ENCODE results near the gene TUBA3E.
"Not testable (repeated sequence)": the region's sequence is repeated elsewhere in the genome, so short reads cannot be mapped to it uniquely, and the experiment has no call there.

The TUBA3E gene

GRCh38 chr2:130169163-130169562, 29.1 kb downstream of the TUBA3E start:
- DNase-seq, result peak in 1 of 10 donors; percentile 15
- intact Hi-C loops (cut with DNase I), result not testable (repeated sequence)

- peak in 1 of 10 donors; percentile 11 for DNase-seq
- intact Hi-C loops (cut with DNase I), result not testable (repeated sequence)
Observed at GRCh38 chr2:130166611-130167010, 31.6 kb downstream of the TUBA3E start.

GRCh38 chr2:130165293-130166016, 32.8 kb downstream of the TUBA3E start:
- peak in 2 of 10 donors; percentile 14 to 35 for DNase-seq
- intact Hi-C loops (cut with DNase I), result no loop called here

GRCh38 chr2:130162968-130163367, 35.3 kb downstream of the TUBA3E start:
- intact Hi-C loops (cut with DNase I), result no loop called here
- DNase-seq, result peak in 3 of 10 donors; percentile 40 to 81 (median 74)

- DNase-seq, result peak in 2 of 10 donors; percentile 32 to 73
- intact Hi-C loops (cut with DNase I), result not testable (repeated sequence)
Observed at GRCh38 chr2:130162486-130162885, 35.8 kb downstream of the TUBA3E start.

- intact Hi-C loops (cut with DNase I), result not testable (repeated sequence)
- peak in 2 of 10 donors; percentile 29 to 75 for DNase-seq
Observed at GRCh38 chr2:130160838-130161705, 37.2 kb downstream of the TUBA3E start.

GRCh38 chr2:130160131-130160530, 38.1 kb downstream of the TUBA3E start:
- intact Hi-C loops (cut with DNase I), result no loop called here
- peak in 1 of 10 donors; percentile 26 for DNase-seq

- intact Hi-C loops (cut with DNase I), result not testable (repeated sequence)
- peak in 1 of 10 donors; percentile 20 for DNase-seq
Observed at GRCh38 chr2:130159376-130159775, 38.9 kb downstream of the TUBA3E start.

- peak in 3 of 10 donors; percentile 33 to 64 (median 34) for DNase-seq
- intact Hi-C loops (cut with DNase I), result no loop called here
Observed at GRCh38 chr2:130158631-130159030, 39.6 kb downstream of the TUBA3E start.

GRCh38 chr2:130157825-130158514, 40.3 kb downstream of the TUBA3E start:
- peak in 3 of 10 donors; percentile 62 to 67 (median 64) for DNase-seq
- intact Hi-C loops (cut with DNase I), result not testable (repeated sequence)

- peak in 3 of 10 donors; percentile 61 to 79 (median 75) for DNase-seq
- intact Hi-C loops (cut with DNase I), result not testable (repeated sequence)
Observed at GRCh38 chr2:130157354-130157753, 40.9 kb downstream of the TUBA3E start.

- intact Hi-C loops (cut with DNase I), result no loop called here
- peak in 3 of 10 donors; percentile 45 to 58 (median 50) for DNase-seq
Observed at GRCh38 chr2:130156624-130157004, 41.6 kb downstream of the TUBA3E start.

- intact Hi-C loops (cut with DNase I), result not testable (repeated sequence)
- peak in 8 of 10 donors; percentile 32 to 92 (median 48) for DNase-seq
Observed at GRCh38 chr2:130155956-130156623, 42.1 kb downstream of the TUBA3E start.

GRCh38 chr2:130154773-130155765, 43.2 kb downstream of the TUBA3E start:
- intact Hi-C loops (cut with DNase I), result no loop called here
- DNase-seq, result peak in 3 of 10 donors; percentile 58 to 80 (median 78)

- peak in 1 of 10 donors; percentile 68 for DNase-seq
- intact Hi-C loops (cut with DNase I), result not testable (repeated sequence)
Observed at GRCh38 chr2:130154423-130154770, 43.8 kb downstream of the TUBA3E start.

GRCh38 chr2:130153721-130154422, 44.4 kb downstream of the TUBA3E start:
- intact Hi-C loops (cut with DNase I), result not testable (repeated sequence)

GRCh38 chr2:130152816-130153595, 45.2 kb downstream of the TUBA3E start:
- intact Hi-C loops (cut with DNase I), result no loop called here
- peak in 3 of 10 donors; percentile 46 to 71 (median 52) for DNase-seq

More at GRCh38 chr2:130153721-130154422, 44.4 kb downstream of the TUBA3E start:
- DNase-seq, result peak in 2 of 10 donors; percentile 50 to 73

Measured in posterior cingulate gyrus (tissue), 11 donors.